Articular chondrocyte of knee joint (primary cell): Measurements from ENCODE around the gene XG. TPM values are rescaled to one million over a fixed set of nuclear protein-coding genes. Genes with fewer than 3 reads are reported as not detected.

Experiments used
- total RNA-seq: library from RNA; depleted of rRNA; stranded (reverse); fragments of >200 nt; gene quantifications from 2 replicates; pipeline ENCODE4 v1.2.3, GENCODE V29; 2012

XG gene, protein sequence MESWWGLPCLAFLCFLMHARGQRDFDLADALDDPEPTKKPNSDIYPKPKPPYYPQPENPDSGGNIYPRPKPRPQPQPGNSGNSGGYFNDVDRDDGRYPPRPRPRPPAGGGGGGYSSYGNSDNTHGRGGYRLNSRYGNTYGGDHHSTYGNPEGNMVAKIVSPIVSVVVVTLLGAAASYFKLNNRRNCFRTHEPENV
- 12.5 and 18.4 TPM in 2 replicates for total RNA-seq

DNA sequence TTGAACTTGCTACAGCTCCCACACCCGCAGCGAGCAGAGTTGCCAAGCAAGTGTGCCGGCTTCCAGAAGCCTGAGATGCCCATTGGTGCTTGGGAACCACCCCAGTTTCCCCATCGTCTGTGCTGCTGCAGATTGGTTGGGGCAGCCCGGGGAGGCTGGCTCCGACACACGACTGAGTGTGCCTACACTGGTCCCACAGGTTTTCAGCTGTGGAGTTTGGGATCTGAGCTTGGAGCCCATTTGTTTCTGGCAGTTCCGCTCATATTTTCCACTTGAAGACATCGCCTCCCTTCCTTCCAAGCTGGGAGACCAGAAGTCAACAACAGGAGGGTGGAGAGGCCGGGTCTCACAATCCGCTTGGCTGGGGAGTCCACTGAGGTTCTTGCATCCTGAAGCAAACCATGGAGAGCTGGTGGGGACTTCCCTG lies at the start of gene XG:
TSS of gene XG (plus strand) at position 167 of the 427 bp plus-strand sequence. CDS start at position 402, 235 bp downstream.

DNA sequence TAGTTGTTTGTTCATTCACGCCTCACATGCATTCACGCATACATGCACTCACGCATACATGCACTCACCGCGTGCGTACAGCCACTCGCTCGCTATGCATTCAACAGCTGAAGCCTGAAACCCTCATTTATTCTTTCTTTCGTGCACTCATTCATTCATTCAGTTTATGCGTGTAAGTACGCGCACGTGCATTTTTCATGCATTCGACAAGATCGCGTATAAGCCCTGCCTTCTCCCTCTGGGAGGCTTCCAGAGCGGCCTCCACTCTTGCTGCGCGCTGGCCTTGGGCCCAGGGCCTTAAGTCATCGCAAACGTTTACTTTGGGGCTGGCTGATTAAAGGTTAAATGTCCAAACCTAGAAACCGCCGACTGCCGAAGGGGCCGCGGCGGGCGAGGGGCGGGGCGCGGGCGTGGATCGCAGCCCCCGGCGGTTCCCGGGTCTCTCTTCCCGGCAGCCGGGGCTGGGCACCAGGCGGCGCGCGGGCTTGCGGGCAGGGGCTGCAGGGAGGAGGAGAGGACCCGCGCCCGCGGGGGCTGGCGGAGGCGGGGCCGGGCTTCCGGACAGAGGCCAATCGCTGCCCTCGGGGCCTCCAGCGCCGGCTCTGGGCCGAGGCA lies 76.6 kb downstream of the XG start, which contains the start of gene GYG2:
TSS of gene GYG2 (plus strand) at position 587 of the 615 bp plus-strand sequence. CDS start 1,259 bp downstream, outside the sequence.

Other genes starting within 250 kb of the XG start
- 259 and 316 TPM in 2 replicates for gene CD99, start 60.7 kb upstream of the XG start, total RNA-seq
- 1.5 and 3.8 TPM in 2 replicates for gene GYG2, start 76.9 kb downstream of the XG start, total RNA-seq
- 17.5 and 20.9 TPM in 2 replicates for gene ARSD, start 177.3 kb downstream of the XG start, total RNA-seq